ENCODE data around the gene SVOPL. TPM values are rescaled to one million over a fixed set of nuclear protein-coding genes. Genes with fewer than 3 reads are reported as not detected.

Gene SVOPL
- total and polyA plus RNA-seq, 10 donors = 0.13 to 0.97 (median 0.17) TPM; not detected in 7

DNA sequence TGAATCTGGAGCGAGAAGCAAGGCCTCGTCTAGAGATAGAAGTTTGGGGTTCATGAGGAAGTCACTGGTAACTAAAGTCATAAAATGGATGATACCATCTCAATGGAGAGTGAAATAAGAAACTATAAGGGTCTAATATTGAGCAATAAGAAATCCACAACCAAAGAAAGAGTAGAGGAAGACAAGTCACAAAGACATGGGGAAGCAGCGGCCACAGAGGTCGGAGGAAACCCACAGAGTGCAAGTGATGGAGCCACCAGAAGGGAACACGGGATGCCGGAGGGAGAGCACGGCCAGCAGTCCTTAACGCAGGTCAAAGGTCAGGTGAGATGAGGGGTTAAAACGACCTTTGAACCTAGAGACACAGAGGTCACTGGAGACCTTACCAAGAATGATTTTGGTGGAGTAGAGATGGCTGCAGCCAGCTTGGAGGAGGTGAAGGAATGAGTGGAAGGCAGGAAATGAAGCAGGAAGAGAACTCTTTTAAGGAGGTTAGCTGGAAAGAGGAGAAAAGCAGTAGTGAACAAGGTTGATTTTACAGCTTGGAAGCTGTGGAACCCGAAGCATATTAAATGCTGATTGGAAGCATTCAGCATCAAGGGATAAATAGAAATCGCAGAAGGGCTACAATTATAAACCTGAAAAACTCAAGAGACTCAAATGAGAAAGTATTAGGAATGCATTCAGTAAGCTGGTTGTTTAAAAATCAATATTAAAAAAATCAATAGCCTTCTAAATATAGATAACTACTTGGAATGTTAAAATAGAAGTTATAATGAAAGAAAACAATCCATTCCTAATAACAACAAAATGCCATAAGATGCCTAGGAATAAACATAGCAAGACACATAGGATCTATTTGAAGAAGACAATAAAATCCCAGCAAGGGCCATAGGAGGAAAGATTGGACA is 93.7 kb downstream of the SVOPL start:
- Histone ChIP-seq H3K36me3 (no peaks in the 10 kb centered on the region), H3K4me1 (no peaks in the 10 kb centered on the region), H3K4me3 (no peak overlapping the region), H3K9me3 (peaks cover 0 to 8% (median 0%) of the 10 kb centered on the region in 8 donors), H3K27ac (no peak overlapping the region), H3K27me3 (replicated peaks in 1 of 7) (no peaks in the 10 kb centered on the region)
- no peak for DNase-seq
- TF ChIP-seq POLR2AphosphoS5 (IDR thresholded peaks at IDR 0.05) (no peak), POLR2A (IDR thresholded peaks at IDR 0.05) (no peak)
- TF ChIP-seq, protein P1, sequence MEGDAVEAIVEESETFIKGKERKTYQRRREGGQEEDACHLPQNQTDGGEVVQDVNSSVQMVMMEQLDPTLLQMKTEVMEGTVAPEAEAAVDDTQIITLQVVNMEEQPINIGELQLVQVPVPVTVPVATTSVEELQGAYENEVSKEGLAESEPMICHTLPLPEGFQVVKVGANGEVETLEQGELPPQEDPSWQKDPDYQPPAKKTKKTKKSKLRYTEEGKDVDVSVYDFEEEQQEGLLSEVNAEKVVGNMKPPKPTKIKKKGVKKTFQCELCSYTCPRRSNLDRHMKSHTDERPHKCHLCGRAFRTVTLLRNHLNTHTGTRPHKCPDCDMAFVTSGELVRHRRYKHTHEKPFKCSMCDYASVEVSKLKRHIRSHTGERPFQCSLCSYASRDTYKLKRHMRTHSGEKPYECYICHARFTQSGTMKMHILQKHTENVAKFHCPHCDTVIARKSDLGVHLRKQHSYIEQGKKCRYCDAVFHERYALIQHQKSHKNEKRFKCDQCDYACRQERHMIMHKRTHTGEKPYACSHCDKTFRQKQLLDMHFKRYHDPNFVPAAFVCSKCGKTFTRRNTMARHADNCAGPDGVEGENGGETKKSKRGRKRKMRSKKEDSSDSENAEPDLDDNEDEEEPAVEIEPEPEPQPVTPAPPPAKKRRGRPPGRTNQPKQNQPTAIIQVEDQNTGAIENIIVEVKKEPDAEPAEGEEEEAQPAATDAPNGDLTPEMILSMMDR (IDR thresholded peaks at IDR 0.05 in 8 of 11, conservative IDR thresholded peaks at IDR 0.05 in 3 of 11) = no peak
- 54 to 86% (median 67%) methylated on average over 11 of the region's 11 CpGs for WGBS, 5 donors
- intact Hi-C loops (cut with DNase I; ENCODE audit: low total_unique reads) = no loop called here

DNA sequence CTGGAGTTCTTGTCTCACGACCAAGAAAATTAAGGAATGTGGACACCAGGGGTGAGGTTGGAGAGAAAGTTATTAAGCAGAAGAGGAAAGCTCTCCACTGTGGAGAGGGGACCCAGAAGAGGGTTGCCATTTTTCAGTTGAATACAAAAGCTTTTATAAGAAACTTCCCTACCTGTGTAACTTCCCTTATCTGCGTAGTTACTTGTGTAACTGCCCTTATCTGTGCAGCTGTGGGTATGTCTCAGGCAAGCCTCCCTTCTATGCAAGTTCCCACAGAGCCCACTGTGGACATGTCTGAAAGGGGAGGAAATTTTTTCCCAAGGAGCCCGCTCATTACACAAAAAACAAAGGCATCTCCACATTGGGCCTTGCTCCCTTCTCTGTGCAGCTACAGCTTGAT is 94.9 kb downstream of the SVOPL start:
- TF ChIP-seq, protein P1 (IDR thresholded peaks at IDR 0.05 in 8 of 11, conservative IDR thresholded peaks at IDR 0.05 in 3 of 11) = no peak
- no peak for TF ChIP-seq POLR2A (IDR thresholded peaks at IDR 0.05)
- no peak for TF ChIP-seq POLR2AphosphoS5 (IDR thresholded peaks at IDR 0.05)
- Histone ChIP-seq H3K4me3 (no peak overlapping the region), H3K27ac (no peak overlapping the region), H3K27me3 (replicated peaks in 1 of 7) (no peaks in the 10 kb centered on the region), H3K9me3 (peaks cover 0 to 5% (median 0%) of the 10 kb centered on the region in 8 donors), H3K36me3 (no peaks in the 10 kb centered on the region), H3K4me1 (no peaks in the 10 kb centered on the region)
- 69 to 89% (median 83%) methylated on average over 3 of the region's 3 CpGs for WGBS, 5 donors
- intact Hi-C loops (cut with DNase I; ENCODE audit: low total_unique reads) = no loop called here
- no peak for DNase-seq

- no peak for DNase-seq
- 73 to 88% (median 78%) methylated on average over 8 of the region's 8 CpGs for WGBS, 5 donors
- Histone ChIP-seq H3K4me1 (no peaks in the 10 kb centered on the region), H3K27ac (no peak overlapping the region), H3K9me3 (peaks cover 0 to 3% (median 0%) of the 10 kb centered on the region in 8 donors), H3K27me3 (replicated peaks in 1 of 7) (no peaks in the 10 kb centered on the region), H3K4me3 (no peak overlapping the region), H3K36me3 (no peaks in the 10 kb centered on the region)
- intact Hi-C loops (cut with DNase I; ENCODE audit: low total_unique reads) = no loop called here
- TF ChIP-seq POLR2AphosphoS5 (IDR thresholded peaks at IDR 0.05) (no peak), POLR2A (IDR thresholded peaks at IDR 0.05) (no peak)
- TF ChIP-seq, protein P1 (IDR thresholded peaks at IDR 0.05 in 8 of 11, conservative IDR thresholded peaks at IDR 0.05 in 3 of 11) = no peak
These were observed 97.4 kb downstream of the SVOPL start for GRCh38 chr7:138603549-138604318.

- no peak overlapping the region for H3K4me3 ChIP-seq
- TF ChIP-seq POLR2AphosphoS5 (IDR thresholded peaks at IDR 0.05) (no peak), POLR2A (IDR thresholded peaks at IDR 0.05) (no peak)
- TF ChIP-seq, protein P1 (IDR thresholded peaks at IDR 0.05 in 8 of 11, conservative IDR thresholded peaks at IDR 0.05 in 3 of 11) = no peak
- no peaks in the 10 kb centered on the region for H3K27me3 ChIP-seq (replicated peaks in 1 of 7)
- no peaks in the 10 kb centered on the region for H3K36me3 ChIP-seq
- no peak for DNase-seq
- 24 to 46% (median 38%) methylated on average over 1 of the region's 1 CpG for WGBS, 5 donors
- H3K9me3 ChIP-seq = peaks cover 0 to 3% (median 0%) of the 10 kb centered on the region in 8 donors
- H3K27ac ChIP-seq = no peak overlapping the region
- intact Hi-C loops (cut with DNase I; ENCODE audit: low total_unique reads) = no loop called here
- no peaks in the 10 kb centered on the region for H3K4me1 ChIP-seq
These were observed 98.7 kb downstream of the SVOPL start for GRCh38 chr7:138602451-138602850.

Data from spleen (tissue), 11 donors.